ENCODE data around the gene VTI1A. TPM values are rescaled to one million over a fixed set of nuclear protein-coding genes. Genes with fewer than 3 reads are reported as not detected.

The VTI1A gene
- total and polyA plus RNA-seq, 2 of the 13 experiments (the other 11 are each of a cell fraction or from before 2014, with no cell fraction given), result 11.7 to 32.7 TPM

- TF ChIP-seq ZBTB20 (CRISPR knock-in tag; IDR thresholded peaks at IDR 0.05; ENCODE audit: borderline replicate concordance, low read depth) (peak; percentile 94; the same call in 1 of the 2 replicates), AFF4 (CRISPR knock-in tag; IDR thresholded peaks at IDR 0.05) (no peak), ZNF468 (CRISPR knock-in tag; IDR thresholded peaks at IDR 0.05) (no peak), RORA (CRISPR knock-in tag; IDR thresholded peaks at IDR 0.05) (no peak), SMAD3 (CRISPR knock-in tag; IDR thresholded peaks at IDR 0.05) (no peak), ARNT (IDR thresholded peaks at IDR 0.05) (no peak), ZZZ3 (CRISPR knock-in tag; IDR thresholded peaks at IDR 0.05; ENCODE audit: borderline replicate concordance) (no peak), THAP9 (CRISPR knock-in tag; IDR thresholded peaks at IDR 0.05; ENCODE audit: borderline replicate concordance) (no peak), ZNF720 (CRISPR knock-in tag; IDR thresholded peaks at IDR 0.05) (no peak), ZSCAN22 (CRISPR knock-in tag; IDR thresholded peaks at IDR 0.05) (no peak), CCDC6 (CRISPR knock-in tag; IDR thresholded peaks at IDR 0.05) (no peak), NR2F6 (IDR thresholded peaks at IDR 0.05) (no peak), NR2F6 (CRISPR knock-in tag; IDR thresholded peaks at IDR 0.05) (peak; percentile 73), CERS6 (CRISPR knock-in tag; IDR thresholded peaks at IDR 0.05) (no peak), HDAC2 (CRISPR knock-in tag; IDR thresholded peaks at IDR 0.05) (peak; percentile 97), ZNF17 (CRISPR knock-in tag; IDR thresholded peaks at IDR 0.05) (no peak), ZNF44 (CRISPR knock-in tag; IDR thresholded peaks at IDR 0.05) (no peak)
- TF ChIP-seq, protein P1, sequence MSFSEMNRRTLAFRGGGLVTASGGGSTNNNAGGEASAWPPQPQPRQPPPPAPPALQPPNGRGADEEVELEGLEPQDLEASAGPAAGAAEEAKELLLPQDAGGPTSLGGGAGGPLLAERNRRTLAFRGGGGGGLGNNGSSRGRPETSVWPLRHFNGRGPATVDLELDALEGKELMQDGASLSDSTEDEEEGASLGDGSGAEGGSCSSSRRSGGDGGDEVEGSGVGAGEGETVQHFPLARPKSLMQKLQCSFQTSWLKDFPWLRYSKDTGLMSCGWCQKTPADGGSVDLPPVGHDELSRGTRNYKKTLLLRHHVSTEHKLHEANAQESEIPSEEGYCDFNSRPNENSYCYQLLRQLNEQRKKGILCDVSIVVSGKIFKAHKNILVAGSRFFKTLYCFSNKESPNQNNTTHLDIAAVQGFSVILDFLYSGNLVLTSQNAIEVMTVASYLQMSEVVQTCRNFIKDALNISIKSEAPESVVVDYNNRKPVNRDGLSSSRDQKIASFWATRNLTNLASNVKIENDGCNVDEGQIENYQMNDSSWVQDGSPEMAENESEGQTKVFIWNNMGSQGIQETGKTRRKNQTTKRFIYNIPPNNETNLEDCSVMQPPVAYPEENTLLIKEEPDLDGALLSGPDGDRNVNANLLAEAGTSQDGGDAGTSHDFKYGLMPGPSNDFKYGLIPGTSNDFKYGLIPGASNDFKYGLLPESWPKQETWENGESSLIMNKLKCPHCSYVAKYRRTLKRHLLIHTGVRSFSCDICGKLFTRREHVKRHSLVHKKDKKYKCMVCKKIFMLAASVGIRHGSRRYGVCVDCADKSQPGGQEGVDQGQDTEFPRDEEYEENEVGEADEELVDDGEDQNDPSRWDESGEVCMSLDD (CRISPR knock-in tag; IDR thresholded peaks at IDR 0.05; ENCODE audit: borderline replicate concordance), result no peak
- TF ChIP-seq, protein P2, sequence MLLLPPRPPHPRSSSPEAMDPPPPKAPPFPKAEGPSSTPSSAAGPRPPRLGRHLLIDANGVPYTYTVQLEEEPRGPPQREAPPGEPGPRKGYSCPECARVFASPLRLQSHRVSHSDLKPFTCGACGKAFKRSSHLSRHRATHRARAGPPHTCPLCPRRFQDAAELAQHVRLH (CRISPR knock-in tag; IDR thresholded peaks at IDR 0.05; ENCODE audit: borderline replicate concordance, low read depth), result peak; percentile 61; the same call in 1 of the 2 replicates
- TF ChIP-seq, protein P3, sequence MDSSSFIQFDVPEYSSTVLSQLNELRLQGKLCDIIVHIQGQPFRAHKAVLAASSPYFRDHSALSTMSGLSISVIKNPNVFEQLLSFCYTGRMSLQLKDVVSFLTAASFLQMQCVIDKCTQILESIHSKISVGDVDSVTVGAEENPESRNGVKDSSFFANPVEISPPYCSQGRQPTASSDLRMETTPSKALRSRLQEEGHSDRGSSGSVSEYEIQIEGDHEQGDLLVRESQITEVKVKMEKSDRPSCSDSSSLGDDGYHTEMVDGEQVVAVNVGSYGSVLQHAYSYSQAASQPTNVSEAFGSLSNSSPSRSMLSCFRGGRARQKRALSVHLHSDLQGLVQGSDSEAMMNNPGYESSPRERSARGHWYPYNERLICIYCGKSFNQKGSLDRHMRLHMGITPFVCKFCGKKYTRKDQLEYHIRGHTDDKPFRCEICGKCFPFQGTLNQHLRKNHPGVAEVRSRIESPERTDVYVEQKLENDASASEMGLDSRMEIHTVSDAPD (CRISPR knock-in tag; IDR thresholded peaks at IDR 0.05), result no peak
Measured at GRCh38 chr10:112678581-112678980, 231.6 kb downstream of the VTI1A start (continued).

Measured in HepG2 (cell line).